Endothelial cell of umbilical vein (primary cell): ENCODE data around the gene PRKRIP1. TPM values are rescaled to one million over a fixed set of nuclear protein-coding genes. Genes with fewer than 3 reads are reported as not detected.

Source experiments
- BruUV-seq: library from RNA; stranded (reverse); fragments of 400-500 nt; replicated peaks from 2 replicates; lab custom pipeline; 2021; lab: Mats Ljungman, UMichigan
- CTCF ChIA-PET: fragments of 300-600, 350-600 bp; sonication (Branson Sonifier 250); formaldehyde crosslinking; loops from one replicate; lab custom pipeline; 2021; ENCODE audit warnings: antibody characterized with exemption, inconsistent platforms; lab: Charles Lee
- POLR2A ChIA-PET: fragments of 300-600, 350-600 bp; sonication (Branson Sonifier 250); formaldehyde crosslinking; loops from one replicate; lab custom pipeline; 2021; ENCODE audit warnings: antibody characterized with exemption, inconsistent platforms; lab: Charles Lee
- DNase-seq: peaks from one replicate; pipeline ENCODE4 v3.0.0-alpha.2; 2011; ENCODE audit warnings: low read depth, low spot score
- FAIRE-seq: peaks from 2 replicates; lab custom pipeline; 2011; peaks lifted over from hg19 to GRCh38; lab: Jason Lieb, UNC
- H2AFZ ChIP-seq: 2 replicates; pipeline ENCODE4 v1.6.0; 2012; ENCODE audit warnings: low read depth, low read length, control low read depth, inconsistent platforms
- H3K27ac ChIP-seq: 2 replicates; pipeline ENCODE4 v1.5.1; 2011; ENCODE audit warnings: low read depth, mild to moderate bottlenecking, control low read depth, low read length, moderate library complexity; ENCODE audit not compliant: insufficient read depth
- H3K27me3 ChIP-seq, 2 experiments: 2 replicates each; pipeline versions ENCODE4 v1.6.0 to v1.6.1; 2011; ENCODE audit warnings: low read length in 2 of 2, mixed read lengths in 1 of 2; ENCODE audit not compliant: control insufficient read depth in 2 of 2, insufficient read depth in 2 of 2
- H3K36me3 ChIP-seq, 2 experiments: 2 replicates in 1 of 2; 3 replicates in 1 of 2; pipeline ENCODE4 v1.5.1; 2011; ENCODE audit warnings: low read length in 2 of 2, mild to moderate bottlenecking in 1 of 2, moderate library complexity in 1 of 2; ENCODE audit not compliant: control insufficient read depth in 2 of 2, insufficient read depth in 2 of 2; ENCODE audit errors: extremely low read depth in 1 of 2
- H3K4me1 ChIP-seq: 3 replicates; pipeline ENCODE4 v1.5.1; 2011; ENCODE audit warnings: mild to moderate bottlenecking, low read length; ENCODE audit not compliant: control insufficient read depth, insufficient read depth; ENCODE audit errors: extremely low read depth
- H3K4me2 ChIP-seq: 2 replicates; pipeline ENCODE4 v1.6.1; 2011; ENCODE audit warnings: low read length, control low read depth, mixed read lengths; ENCODE audit not compliant: insufficient read depth
- H3K4me3 ChIP-seq, 3 experiments: fragments of 200-600 bp in 1 of 3; sonication (generic), shearing (Covaris generic) in 1 of 3; replicated peaks in 1 of 3; 2 replicates each; pipeline ENCODE4 v1.5.1; 2011 to 2016; ENCODE audit warnings: control low read depth in 3 of 3, low read length in 3 of 3, mild to moderate bottlenecking in 2 of 3, inconsistent platforms in 1 of 3, low read depth in 1 of 3, moderate library complexity in 1 of 3; ENCODE audit not compliant: insufficient read depth in 1 of 3
- H3K79me2 ChIP-seq: 2 replicates; pipeline ENCODE4 v1.6.0; 2012; ENCODE audit warnings: low read length, inconsistent platforms; ENCODE audit not compliant: control insufficient read depth, insufficient read depth
- H3K9ac ChIP-seq: replicated peaks from 2 replicates; pipeline ENCODE3; 2011; ENCODE audit warnings: low read length, control low read depth; ENCODE audit not compliant: insufficient read depth; ENCODE audit errors: extremely low read depth
- H3K9me1 ChIP-seq: replicated peaks from 3 replicates; pipeline ENCODE4 v1.6.0; 2011; ENCODE audit warnings: mild to moderate bottlenecking, low read length; ENCODE audit not compliant: control insufficient read depth, insufficient read depth; ENCODE audit errors: extremely low read depth
- H3K9me3 ChIP-seq: replicated peaks from 2 replicates; pipeline ENCODE4 v1.5.1; 2012; ENCODE audit warnings: low read length, inconsistent platforms; ENCODE audit not compliant: control insufficient read depth, insufficient read depth
- H4K20me1 ChIP-seq: replicated peaks from 2 replicates; pipeline ENCODE3; 2011; ENCODE audit warnings: mild to moderate bottlenecking, low read length; ENCODE audit not compliant: control insufficient read depth, insufficient read depth; ENCODE audit errors: extremely low read depth
- FOS ChIP-seq: IDR thresholded peaks from 2 replicates; pipeline ENCODE4 v1.6.1; 2011; ENCODE audit warnings: mild to moderate bottlenecking, low read length, moderate library complexity, borderline replicate concordance; ENCODE audit not compliant: insufficient read depth
- dilution Hi-C: fragments of 300-500 bp; cut with MboI; formaldehyde crosslinking; loops from one replicate; pipeline ENCODE4 v1.15.0; 2019; ENCODE audit warnings: low sequenced_read_pairs; ENCODE audit not compliant: extremely low pct_ligation_motif_present
- intact Hi-C: fragments of 100-400 bp; cut with micrococcal nuclease; formaldehyde crosslinking; loops from one replicate; pipeline ENCODE4 v1.10.0; 2022
- polyA plus RNA-seq, 4 experiments: library from polyadenylated mRNA; depleted of rRNA in 3 of 4; stranded (reverse) in 3 of 4; unstranded in 1 of 4; fragments of >200 nt; gene quantifications; 2 replicates each; pipeline versions ENCODE4 v1.2.1 to v1.2.3, GENCODE V29; 2011 to 2012; ENCODE audit warnings: missing spikeins in 1 of 4
- total RNA-seq: library from RNA; stranded (reverse); gene quantifications from 2 replicates; pipeline ENCODE4 v1.2.3, GENCODE V29; 2021
- TF ChIP-seq, protein P1 (sequence below): IDR thresholded peaks from 2 replicates; pipeline ENCODE4 v1.6.1; 2011; ENCODE audit not compliant: insufficient read depth, insufficient read length
- TF ChIP-seq, protein P2 (sequence below), 2 donors: IDR thresholded peaks; 1 replicate in 1 of 2; 2 replicates in 1 of 2; pipeline ENCODE4 v1.5.1; 2011; ENCODE audit warnings: low read length in 2 of 2, mild to moderate bottlenecking in 2 of 2, moderate library complexity in 2 of 2, control low read depth in 1 of 2, inconsistent platforms in 1 of 2, low read depth in 1 of 2; ENCODE audit not compliant: insufficient read depth in 1 of 2; ENCODE audit errors: extremely low read depth in 1 of 2

Gene PRKRIP1
- total and polyA plus RNA-seq, 2 donors (not counting 3 experiments of a cell fraction or from before 2014, with no cell fraction given), result 16.1 to 26.1 TPM

DNA sequence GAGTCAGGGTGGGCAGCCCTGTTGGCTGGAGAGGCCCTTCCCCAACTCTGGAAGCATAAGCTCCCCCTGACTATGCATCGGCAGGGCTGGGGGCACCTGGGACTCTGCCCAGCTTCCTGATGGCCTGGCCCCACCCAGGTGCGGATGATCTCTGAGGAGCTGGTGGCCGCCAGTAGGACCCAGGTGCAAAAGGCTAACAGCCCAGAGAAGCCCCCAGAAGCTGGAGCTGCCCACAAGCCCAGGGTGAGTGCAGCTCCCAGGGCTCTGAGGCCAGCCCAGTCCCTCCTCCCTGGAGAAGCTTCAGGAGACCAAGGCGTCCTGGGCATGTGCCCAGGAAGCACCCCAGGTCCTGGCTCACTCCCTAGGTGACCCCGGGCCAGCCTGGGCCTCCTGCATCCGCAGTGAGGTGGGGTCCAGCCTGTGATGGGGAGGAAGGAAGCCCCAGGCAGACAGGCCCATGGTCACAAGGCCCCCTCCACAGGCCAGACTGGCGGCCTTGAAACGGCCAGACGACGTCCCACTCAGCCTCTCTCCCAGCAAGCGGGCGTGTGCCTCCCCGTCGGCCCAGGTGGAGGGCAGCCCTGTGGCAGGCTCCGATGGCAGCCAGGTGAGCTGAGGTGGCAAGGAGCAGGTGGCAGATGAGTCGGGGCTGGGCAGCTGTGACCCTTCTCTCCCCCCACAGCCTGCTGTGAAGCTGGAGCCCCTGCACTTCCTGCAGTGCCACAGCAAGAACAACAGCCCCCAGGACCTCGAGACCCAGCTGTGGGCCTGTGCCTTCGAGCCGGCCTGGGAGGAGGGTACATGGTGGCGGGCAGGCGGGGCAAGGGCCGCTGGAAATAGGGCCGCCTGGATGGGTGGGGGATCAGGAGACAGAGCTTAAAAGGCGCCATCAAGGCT is 71.7 kb downstream of the PRKRIP1 start:
- no peak for TF ChIP-seq FOS
- TF ChIP-seq, protein P1, sequence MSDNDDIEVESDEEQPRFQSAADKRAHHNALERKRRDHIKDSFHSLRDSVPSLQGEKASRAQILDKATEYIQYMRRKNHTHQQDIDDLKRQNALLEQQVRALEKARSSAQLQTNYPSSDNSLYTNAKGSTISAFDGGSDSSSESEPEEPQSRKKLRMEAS, result no peak
- TF ChIP-seq, protein P2, sequence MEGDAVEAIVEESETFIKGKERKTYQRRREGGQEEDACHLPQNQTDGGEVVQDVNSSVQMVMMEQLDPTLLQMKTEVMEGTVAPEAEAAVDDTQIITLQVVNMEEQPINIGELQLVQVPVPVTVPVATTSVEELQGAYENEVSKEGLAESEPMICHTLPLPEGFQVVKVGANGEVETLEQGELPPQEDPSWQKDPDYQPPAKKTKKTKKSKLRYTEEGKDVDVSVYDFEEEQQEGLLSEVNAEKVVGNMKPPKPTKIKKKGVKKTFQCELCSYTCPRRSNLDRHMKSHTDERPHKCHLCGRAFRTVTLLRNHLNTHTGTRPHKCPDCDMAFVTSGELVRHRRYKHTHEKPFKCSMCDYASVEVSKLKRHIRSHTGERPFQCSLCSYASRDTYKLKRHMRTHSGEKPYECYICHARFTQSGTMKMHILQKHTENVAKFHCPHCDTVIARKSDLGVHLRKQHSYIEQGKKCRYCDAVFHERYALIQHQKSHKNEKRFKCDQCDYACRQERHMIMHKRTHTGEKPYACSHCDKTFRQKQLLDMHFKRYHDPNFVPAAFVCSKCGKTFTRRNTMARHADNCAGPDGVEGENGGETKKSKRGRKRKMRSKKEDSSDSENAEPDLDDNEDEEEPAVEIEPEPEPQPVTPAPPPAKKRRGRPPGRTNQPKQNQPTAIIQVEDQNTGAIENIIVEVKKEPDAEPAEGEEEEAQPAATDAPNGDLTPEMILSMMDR (IDR thresholded peaks at IDR 0.05; ENCODE audit: extremely low read depth in 1 of 2, insufficient read depth in 1 of 2, low read depth in 1 of 2, low read length in 2 of 2), result no peak
- H3K79me2 ChIP-seq, result peaks cover 6% of the 10 kb centered on the region
- no peaks in the 10 kb centered on the region for H3K9me3 ChIP-seq
- DNase-seq (no peak), FAIRE-seq (no peak)
- intact Hi-C loops, result no loop called here
- no peak overlapping the region for H3K4me3 ChIP-seq
- no peak overlapping the region for H3K9ac ChIP-seq
- no peak overlapping the region for H3K27ac ChIP-seq
- H3K36me3 ChIP-seq, result peaks cover 2 to 14% of the 10 kb centered on the region in 2 experiments
- no peaks in the 10 kb centered on the region for H3K27me3 ChIP-seq
- dilution Hi-C loops, result no loop called here
- H4K20me1 ChIP-seq, result no peaks in the 10 kb centered on the region
- H3K9me1 ChIP-seq, result no peaks in the 10 kb centered on the region
- POLR2A ChIA-PET, result no interaction called here
- H2AFZ ChIP-seq, result no peak overlapping the region
- CTCF ChIA-PET, result interaction anchor here (0.6 to 1.8 kb wide), 6 partner anchors 9 to 55 kb away, joined by 3 to 8 read pairs (median 3); no protein-coding TSS in a partner anchor
- no TSS peak for BruUV-seq
- H3K4me2 ChIP-seq, result no peak overlapping the region
- peaks cover 9% of the 10 kb centered on the region for H3K4me1 ChIP-seq
